ENCODE measurements around the gene CYFIP1.

GRCh38 chr15:22979238-22980188 is 655 bp downstream of the CYFIP1 start:
- TF ChIP-seq, protein P1, sequence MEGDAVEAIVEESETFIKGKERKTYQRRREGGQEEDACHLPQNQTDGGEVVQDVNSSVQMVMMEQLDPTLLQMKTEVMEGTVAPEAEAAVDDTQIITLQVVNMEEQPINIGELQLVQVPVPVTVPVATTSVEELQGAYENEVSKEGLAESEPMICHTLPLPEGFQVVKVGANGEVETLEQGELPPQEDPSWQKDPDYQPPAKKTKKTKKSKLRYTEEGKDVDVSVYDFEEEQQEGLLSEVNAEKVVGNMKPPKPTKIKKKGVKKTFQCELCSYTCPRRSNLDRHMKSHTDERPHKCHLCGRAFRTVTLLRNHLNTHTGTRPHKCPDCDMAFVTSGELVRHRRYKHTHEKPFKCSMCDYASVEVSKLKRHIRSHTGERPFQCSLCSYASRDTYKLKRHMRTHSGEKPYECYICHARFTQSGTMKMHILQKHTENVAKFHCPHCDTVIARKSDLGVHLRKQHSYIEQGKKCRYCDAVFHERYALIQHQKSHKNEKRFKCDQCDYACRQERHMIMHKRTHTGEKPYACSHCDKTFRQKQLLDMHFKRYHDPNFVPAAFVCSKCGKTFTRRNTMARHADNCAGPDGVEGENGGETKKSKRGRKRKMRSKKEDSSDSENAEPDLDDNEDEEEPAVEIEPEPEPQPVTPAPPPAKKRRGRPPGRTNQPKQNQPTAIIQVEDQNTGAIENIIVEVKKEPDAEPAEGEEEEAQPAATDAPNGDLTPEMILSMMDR (IDR thresholded peaks at IDR 0.05 in 8 of 11, conservative IDR thresholded peaks at IDR 0.05 in 3 of 11), result no peak
- TF ChIP-seq POLR2A (IDR thresholded peaks at IDR 0.05), result no peak
- TF ChIP-seq POLR2AphosphoS5 (IDR thresholded peaks at IDR 0.05), result peak in 2 of 3 donors; percentile 56 to 66

Data from spleen (tissue), 7 donors.